ENCODE results near the gene BCL3.
"Not testable (repeated sequence)": the region's sequence is repeated elsewhere in the genome, so short reads cannot be mapped to it uniquely, and the experiment has no call there.

BCL3 gene

GRCh38 chr19:44777715-44778347 is 29.3 kb downstream of the BCL3 start, which contains the start of gene CBLC:
TSS of gene CBLC (plus strand) at chr19:44777890. CDS start at chr19:44777932, 42 bp downstream.
- no peak for DNase-seq (ENCODE audit: extremely low read depth, low read depth)
- no peak within 1 kb of the TSS for H3K4me3 ChIP-seq (replicated peaks; ENCODE audit: low read depth, low read length)
- TF ChIP-seq, protein P1, sequence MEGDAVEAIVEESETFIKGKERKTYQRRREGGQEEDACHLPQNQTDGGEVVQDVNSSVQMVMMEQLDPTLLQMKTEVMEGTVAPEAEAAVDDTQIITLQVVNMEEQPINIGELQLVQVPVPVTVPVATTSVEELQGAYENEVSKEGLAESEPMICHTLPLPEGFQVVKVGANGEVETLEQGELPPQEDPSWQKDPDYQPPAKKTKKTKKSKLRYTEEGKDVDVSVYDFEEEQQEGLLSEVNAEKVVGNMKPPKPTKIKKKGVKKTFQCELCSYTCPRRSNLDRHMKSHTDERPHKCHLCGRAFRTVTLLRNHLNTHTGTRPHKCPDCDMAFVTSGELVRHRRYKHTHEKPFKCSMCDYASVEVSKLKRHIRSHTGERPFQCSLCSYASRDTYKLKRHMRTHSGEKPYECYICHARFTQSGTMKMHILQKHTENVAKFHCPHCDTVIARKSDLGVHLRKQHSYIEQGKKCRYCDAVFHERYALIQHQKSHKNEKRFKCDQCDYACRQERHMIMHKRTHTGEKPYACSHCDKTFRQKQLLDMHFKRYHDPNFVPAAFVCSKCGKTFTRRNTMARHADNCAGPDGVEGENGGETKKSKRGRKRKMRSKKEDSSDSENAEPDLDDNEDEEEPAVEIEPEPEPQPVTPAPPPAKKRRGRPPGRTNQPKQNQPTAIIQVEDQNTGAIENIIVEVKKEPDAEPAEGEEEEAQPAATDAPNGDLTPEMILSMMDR (IDR thresholded peaks at IDR 0.05; ENCODE audit: low read depth, low read length, missing control alignments) = no peak

GRCh38 chr19:44779150-44779549 is 30.6 kb downstream of the BCL3 start:
- TF ChIP-seq, protein P1 (IDR thresholded peaks at IDR 0.05; ENCODE audit: low read depth, low read length, missing control alignments) = no peak
- no peak for DNase-seq (ENCODE audit: extremely low read depth, low read depth)
- H3K4me3 ChIP-seq (replicated peaks; ENCODE audit: low read depth, low read length) = no peak overlapping the region

DNA sequence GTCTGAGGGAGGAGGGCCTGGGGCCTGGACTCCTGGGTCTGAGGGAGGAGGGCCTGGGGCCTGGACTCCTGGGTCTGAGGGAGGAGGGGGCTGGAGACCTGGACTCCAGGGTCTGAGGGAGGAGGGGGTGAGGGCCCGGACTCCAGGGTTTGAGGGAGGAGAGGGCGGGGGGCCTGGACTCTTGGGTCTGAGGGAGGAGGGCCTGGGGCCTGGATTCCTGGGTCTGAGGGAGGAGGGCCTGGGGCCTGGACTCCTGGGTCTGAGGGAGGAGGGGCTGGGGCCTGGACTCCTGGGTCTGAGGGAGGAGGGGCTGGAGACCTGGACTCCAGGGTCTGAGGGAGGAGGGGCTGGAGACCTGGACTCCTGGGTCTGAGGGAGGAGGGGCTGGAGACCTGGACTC is 33.2 kb downstream of the BCL3 start:
- not testable (repeated sequence) for DNase-seq (ENCODE audit: extremely low read depth, low read depth); H3K4me3 ChIP-seq (replicated peaks; ENCODE audit: low read depth, low read length)

GRCh38 chr19:44782729-44783128 is 34.2 kb downstream of the BCL3 start:
- no peak for DNase-seq (ENCODE audit: extremely low read depth, low read depth)
- TF ChIP-seq, protein P1 (IDR thresholded peaks at IDR 0.05; ENCODE audit: low read depth, low read length, missing control alignments) = no peak
- H3K4me3 ChIP-seq (replicated peaks; ENCODE audit: low read depth, low read length) = no peak overlapping the region

DNA sequence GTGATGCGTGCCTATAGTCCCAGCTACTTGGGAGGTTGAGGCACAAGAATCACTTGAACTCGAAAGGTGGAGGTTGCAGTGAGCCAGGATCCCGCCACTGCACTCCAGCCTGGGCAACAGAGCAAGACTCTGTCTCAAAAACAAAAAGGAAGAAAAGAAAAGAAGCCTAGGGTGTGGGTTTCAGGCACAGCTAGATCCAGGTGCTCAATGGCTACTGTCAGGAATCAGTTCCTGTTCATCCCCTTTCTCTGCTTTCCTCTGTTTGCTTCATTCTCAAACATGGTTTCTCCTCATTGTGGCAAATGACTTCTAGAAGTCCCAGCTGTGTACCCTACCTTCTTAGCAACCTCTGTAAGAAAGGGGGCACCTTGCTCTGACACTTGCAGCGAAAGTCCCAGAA is 35.0 kb downstream of the BCL3 start:
- TF ChIP-seq, protein P1 (IDR thresholded peaks at IDR 0.05; ENCODE audit: low read depth, low read length, missing control alignments) = no peak
- H3K4me3 ChIP-seq (replicated peaks; ENCODE audit: low read depth, low read length) = no peak overlapping the region
- DNase-seq (ENCODE audit: extremely low read depth, low read depth) = no peak

DNA sequence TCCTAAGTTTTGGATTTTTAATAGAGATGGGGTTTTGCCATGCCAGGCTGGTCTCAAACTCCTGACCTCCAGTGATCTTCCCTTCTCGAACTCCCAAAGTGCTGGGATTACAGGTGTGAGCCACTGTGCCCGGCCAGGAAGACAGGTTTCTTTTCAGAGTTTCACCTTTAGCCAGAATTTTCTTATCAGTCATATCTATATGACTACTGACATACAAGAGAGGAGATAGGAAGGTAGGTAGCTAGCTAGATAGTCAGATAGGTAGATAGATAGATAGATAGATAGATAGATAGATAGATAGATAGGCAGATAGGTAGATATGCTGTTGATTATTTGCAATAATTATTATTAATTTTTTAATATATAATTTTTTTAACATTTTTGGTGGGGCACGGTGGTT is 36.8 kb downstream of the BCL3 start:
- DNase-seq (ENCODE audit: extremely low read depth, low read depth) = no peak
- H3K4me3 ChIP-seq (replicated peaks; ENCODE audit: low read depth, low read length) = no peak overlapping the region
- TF ChIP-seq, protein P1 (IDR thresholded peaks at IDR 0.05; ENCODE audit: low read depth, low read length, missing control alignments) = no peak

DNA sequence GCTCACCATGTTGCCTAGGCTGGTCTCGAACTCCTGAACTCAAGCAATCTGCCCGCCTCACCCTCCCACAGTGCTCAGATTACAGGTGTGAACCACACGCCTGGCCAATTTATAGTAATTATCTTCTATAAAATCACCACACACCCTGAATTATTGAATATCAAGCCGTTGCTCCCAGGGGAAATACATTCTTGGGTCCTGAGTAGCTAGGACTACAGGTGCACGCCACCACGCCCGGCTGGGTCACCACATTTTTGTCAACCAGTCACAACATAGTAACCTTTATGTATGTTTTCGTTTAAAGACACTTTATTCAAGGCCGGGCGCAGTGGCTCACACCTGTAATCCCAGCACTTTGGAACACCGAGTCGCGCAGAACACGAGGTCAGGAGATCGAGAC is 37.5 kb downstream of the BCL3 start:
- DNase-seq (ENCODE audit: extremely low read depth, low read depth) = no peak
- no peak overlapping the region for H3K4me3 ChIP-seq (replicated peaks; ENCODE audit: low read depth, low read length)
- TF ChIP-seq, protein P1 (IDR thresholded peaks at IDR 0.05; ENCODE audit: low read depth, low read length, missing control alignments) = no peak

Data from HFF-Myc (cell line).